Measurements from ENCODE around the gene TTC39A. TPM values are rescaled to one million over a fixed set of nuclear protein-coding genes. Genes with fewer than 3 reads are reported as not detected.

The TTC39A gene
- total and polyA plus RNA-seq, 2 of the 13 experiments (the other 11 are each of a cell fraction or from before 2014, with no cell fraction given), result 0.33 to 1.5 TPM

GRCh38 chr1:51313961-51314777, 16.2 kb downstream of the TTC39A start (continued):
- TF ChIP-seq ZNF781 (CRISPR knock-in tag; IDR thresholded peaks at IDR 0.05; ENCODE audit: borderline replicate concordance, not compliant biosample characterization) (no peak), ZNF687 (CRISPR knock-in tag; IDR thresholded peaks at IDR 0.05) (peak; percentile 26; the same call in 1 of the 2 replicates), CCAR2 (optimal IDR thresholded peaks at IDR 0.05; ENCODE audit: low read depth, low read length) (no peak), CREB1 (IDR thresholded peaks at IDR 0.05) (no peak), CREB1 (CRISPR knock-in tag; IDR thresholded peaks at IDR 0.05) (no peak), SNAPC2 (CRISPR knock-in tag; IDR thresholded peaks at IDR 0.05) (no peak), SAP130 (CRISPR knock-in tag; IDR thresholded peaks at IDR 0.05; ENCODE audit: low read depth) (peak; percentile 11; the same call in 1 of the 2 replicates), SRSF9 (IDR thresholded peaks at IDR 0.05; ENCODE audit: borderline replicate concordance, insufficient read depth, low read depth, low read length, poor library complexity, severe bottlenecking) (no peak), SMAD9 (CRISPR knock-in tag; IDR thresholded peaks at IDR 0.05) (no peak), CEBPB (IDR thresholded peaks at IDR 0.05; ENCODE audit: borderline replicate concordance, low read depth, low read length) (0 out of 2 replicates have a peak, but pooled peaks have one; percentile 4), FOSL2 (CRISPR knock-in tag; IDR thresholded peaks at IDR 0.05) (peak; percentile 78), NONO (IDR thresholded peaks at IDR 0.05) (no peak), NONO (CRISPR knock-in tag; conservative IDR thresholded peaks at IDR 0.05) (no peak), ZNF501 (CRISPR knock-in tag; IDR thresholded peaks at IDR 0.05) (no peak), PAXIP1 (CRISPR knock-in tag; conservative IDR thresholded peaks at IDR 0.05) (no peak), HOXA5 (CRISPR knock-in tag; IDR thresholded peaks at IDR 0.05) (no peak)
